ENCODE results near the gene RAB35.

DNA sequence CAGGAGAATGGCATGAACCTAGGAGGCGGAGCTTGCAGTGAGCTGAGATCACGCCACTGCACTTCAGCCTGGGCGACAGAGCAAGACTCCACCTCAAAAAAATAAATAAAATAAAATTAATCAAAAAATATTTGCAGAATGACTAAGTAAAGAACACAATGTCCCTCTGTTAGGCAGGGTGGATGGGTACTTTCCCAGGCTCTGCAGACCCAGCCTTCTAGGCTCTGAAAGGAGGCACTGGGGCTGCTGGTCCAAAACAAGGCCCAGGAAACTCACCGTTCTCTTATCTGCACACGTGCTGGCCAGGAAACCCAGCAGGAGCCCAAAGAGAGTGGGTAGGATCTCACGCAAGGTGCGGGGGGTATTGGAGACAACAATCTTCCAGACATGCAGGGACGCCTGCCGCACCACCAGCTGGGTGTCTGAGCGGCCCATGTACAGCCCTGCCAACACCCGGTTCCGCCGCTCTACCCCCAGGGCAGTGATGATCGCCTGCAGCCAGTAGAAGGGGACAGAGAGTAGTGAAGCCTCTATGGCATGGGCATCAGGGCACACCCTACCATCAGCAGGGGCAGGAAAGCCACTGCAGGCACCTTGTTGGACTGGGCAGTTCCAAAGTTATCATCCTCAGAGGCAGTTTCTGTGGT, 25.8 kb upstream of the RAB35 start:
- TF ChIP-seq POLR2A (IDR thresholded peaks at IDR 0.05), result no peak
- TF ChIP-seq, protein P1, sequence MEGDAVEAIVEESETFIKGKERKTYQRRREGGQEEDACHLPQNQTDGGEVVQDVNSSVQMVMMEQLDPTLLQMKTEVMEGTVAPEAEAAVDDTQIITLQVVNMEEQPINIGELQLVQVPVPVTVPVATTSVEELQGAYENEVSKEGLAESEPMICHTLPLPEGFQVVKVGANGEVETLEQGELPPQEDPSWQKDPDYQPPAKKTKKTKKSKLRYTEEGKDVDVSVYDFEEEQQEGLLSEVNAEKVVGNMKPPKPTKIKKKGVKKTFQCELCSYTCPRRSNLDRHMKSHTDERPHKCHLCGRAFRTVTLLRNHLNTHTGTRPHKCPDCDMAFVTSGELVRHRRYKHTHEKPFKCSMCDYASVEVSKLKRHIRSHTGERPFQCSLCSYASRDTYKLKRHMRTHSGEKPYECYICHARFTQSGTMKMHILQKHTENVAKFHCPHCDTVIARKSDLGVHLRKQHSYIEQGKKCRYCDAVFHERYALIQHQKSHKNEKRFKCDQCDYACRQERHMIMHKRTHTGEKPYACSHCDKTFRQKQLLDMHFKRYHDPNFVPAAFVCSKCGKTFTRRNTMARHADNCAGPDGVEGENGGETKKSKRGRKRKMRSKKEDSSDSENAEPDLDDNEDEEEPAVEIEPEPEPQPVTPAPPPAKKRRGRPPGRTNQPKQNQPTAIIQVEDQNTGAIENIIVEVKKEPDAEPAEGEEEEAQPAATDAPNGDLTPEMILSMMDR (IDR thresholded peaks at IDR 0.05), result no peak
